GM19240 (cell line): ENCODE measurements around the gene CACNA2D3.

Experiments
- DNase-seq: peaks from one replicate; pipeline ENCODE4 v3.0.0; 2011; ENCODE audit warnings: low spot score; ENCODE audit not compliant: insufficient read length

Gene CACNA2D3

DNA sequence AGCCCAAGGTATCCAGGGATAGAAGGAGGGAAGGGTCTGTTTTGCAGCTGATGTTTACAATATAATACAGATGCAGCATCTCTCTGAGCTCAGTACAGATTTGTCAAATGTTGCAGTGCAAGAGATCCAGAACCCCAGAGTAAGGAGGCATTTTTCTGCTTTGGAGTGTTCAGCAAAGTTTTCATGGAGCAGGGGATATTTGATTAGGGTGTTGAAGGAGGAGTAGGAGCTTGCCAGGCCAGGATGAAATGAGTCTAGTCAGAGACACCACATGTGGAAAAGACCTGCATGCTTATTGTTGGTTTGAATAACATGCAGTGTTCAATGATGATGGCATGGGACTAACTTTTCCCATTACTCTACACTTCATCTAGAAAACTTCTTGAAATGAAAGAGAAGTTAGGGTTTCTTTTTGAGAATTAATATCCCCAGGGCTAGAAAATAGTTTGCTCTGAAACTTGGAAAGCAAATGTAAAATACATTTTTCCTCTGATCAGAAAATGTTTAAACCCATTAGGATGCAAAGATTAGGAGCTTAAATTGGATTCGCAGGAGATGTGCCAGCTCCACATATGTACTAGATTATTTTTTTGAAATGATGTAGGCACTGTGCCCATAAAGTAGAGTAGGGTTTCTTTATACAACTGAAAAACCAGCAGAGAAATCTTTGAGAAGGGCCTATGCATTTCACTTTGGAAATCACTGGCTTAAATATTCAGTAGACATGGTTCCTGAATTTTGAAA lies 243.8 kb downstream of the CACNA2D3 start:
- DNase-seq = no peak

DNA sequence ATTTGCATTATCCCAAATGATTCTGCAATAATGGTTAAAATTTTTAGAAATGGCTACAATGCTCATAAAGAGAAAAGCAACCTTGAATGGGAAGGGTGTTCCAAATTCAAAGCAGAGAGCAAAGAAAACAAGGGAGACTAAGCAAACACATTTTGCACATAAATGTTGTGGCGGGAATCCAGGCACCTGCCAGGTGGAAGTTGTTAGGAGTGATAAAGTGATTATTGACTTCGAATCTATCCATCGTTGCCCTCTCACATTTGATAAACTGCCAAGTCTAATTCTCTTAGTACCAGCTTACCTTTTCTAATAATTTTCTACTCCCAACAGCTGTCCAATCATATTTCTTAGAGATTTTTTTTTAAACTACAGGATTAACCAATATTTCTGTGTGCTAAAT lies 244.5 kb downstream of the CACNA2D3 start:
- DNase-seq = no peak

DNA sequence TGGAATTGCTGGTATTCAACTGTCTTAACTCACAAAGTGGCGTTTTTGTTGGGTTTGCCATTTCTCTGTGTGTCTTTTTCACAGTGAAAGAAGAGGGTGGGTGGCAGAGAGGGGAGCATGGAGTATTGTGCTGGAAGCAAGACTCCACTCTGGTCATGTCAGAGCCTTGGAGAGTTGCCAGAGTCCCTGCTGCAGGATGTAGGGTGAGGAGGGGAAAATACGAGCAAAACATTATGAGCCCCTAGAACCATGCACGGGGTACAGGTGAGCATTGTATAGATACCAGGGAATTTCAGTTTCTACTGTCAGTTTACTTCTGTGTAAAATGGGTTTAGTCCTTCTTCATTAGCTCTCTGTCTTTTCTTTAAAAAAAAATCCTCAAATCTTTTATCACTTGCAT lies 249.9 kb downstream of the CACNA2D3 start:
- DNase-seq = no peak

DNA sequence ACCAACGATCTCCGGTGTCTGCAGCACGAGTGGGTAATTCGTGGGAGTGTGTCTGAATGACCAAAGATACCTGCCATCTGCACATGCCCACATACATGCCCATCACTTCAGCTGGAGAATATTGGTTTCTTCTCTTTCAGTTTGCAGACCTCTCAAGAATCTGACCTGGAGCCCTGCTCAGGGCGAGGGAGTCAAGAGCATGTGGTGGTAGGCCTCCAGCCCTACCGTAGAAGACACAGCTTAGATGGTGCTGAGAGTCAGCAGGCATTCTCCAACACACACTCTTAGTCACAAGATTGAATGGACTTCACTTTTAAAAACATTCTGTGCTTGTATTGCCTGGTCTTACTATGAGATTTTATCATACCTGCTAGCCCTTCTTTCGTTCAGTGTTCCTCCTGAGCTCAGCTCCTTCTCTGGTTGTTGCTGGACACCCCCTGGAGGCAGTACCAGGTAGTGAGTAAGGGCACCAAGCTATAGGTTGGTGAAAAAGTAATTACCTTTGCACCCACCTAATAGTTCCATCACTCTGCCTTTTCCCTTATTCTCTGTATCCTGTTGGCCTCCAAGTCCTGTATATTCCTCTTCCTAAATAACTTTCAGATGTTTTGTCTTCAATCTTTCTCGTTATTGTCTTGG lies 252.0 kb downstream of the CACNA2D3 start:
- DNase-seq = peak; percentile 2

DNA sequence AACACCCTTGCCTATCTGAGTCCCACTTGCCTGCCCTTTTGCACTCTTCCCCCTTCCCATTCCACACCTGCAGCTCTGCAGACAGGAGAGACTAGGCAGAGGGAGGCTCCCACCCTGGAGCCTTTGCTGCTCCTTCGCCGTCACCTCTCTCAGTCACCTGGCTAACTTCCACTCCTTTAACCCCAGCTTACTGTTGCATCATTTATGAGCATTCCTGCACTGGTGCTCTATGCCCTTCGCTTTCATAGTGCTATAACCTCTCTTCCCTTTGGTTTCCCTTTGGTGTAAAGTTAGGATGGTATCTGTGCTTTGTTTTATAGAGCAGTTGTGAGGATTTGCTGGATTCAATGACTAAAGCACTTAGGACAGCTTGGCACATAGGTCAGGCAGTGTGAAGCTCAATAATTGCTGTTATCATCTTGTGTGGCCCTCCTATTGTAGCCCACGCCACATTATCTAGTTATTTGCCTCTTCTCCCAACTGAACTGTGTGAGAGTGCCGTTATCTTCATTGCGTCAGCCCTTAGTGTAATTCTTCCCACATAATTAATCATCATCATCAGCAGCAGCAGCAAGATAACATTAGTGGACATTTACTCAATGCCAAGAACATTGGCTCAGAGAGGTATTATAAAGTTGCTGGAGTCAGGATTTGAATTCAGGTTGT lies 253.9 kb downstream of the CACNA2D3 start:
- no peak for DNase-seq

DNA sequence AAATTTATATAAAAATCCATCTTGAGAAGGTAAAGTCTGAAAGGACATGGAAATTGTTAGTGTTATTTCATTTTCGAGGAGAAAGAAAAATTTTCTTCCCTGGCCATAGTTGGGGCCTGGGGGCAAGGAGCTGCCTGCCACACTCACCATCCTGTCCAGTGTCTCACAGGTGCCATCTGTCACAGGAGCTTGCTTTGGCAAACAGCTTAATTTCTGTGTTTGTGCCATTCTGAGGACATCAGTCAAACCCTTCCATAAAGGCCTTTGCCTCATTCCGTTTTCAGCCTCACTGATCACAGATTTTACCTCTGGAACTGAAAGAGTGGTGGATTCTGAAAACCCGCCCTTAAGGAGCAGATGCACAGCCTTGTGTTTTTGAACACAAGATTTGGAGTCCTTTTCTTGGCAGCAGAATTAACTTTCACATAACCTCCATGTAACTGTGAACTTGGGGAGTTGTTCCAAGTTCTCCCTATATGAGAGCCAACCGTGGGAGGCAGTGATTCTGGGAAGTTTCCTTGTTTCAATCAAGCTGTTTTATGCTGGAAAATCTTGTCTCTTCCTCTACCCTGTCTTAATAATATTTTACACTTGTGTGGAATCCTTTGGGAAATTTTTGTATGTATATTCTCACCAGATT lies 254.7 kb downstream of the CACNA2D3 start:
- no peak for DNase-seq

DNA sequence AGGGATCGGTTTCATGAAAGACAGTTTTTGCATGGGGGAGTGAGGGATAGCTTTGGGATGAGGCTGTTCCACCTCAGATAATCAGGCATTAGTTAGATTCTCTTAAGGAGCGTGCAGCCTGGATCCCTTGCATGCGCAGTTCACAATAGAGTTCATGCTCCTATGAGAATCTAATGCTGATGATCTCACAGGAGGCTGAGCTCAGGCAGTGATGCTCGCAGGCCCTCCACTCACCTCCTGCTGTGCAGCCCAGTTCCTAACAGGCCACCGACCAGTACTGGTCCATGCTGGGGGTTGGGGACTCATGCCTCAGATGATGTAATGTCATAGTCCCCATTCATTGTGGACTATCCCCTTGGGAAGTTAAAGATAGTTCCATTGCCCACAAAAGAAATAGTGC lies 255.8 kb downstream of the CACNA2D3 start:
- no peak for DNase-seq

DNA sequence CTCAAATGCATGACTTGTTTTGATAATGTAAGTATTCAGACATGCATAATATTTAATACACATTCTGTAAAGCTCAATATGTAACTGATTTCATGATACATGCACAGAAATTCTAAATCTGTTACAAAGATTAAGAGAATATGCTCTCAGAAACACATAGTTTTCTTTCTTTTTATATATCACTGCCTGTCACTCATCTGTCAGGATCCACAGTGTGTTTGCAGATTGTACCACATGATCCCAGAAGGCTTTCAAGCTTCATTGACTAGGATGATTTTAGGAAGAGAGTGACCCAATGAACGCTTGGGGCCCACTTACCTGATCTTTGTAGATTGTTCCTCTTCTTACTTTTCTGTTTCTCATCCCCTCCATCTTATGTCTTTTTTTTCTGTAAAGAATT lies 261.9 kb downstream of the CACNA2D3 start:
- DNase-seq = no peak

DNA sequence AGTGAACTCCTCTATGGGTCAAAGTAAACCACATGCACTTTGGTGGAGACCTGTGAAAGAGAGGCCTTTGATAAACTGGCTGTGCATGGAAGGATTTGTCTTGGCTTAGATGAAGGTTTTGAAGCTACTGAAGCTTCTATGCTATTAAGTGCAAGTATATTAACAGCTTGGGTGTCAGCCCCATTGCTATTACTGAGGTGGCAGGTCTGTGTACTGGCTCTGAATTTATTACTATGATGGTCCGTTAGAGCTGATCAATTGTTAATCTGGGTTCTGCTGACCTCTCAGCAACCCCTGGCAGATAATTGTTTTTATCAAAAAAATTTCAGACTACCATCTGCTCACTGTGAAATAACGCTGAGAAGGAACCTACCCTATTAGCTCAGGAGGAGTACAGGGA lies 268.2 kb downstream of the CACNA2D3 start:
- no peak for DNase-seq

DNA sequence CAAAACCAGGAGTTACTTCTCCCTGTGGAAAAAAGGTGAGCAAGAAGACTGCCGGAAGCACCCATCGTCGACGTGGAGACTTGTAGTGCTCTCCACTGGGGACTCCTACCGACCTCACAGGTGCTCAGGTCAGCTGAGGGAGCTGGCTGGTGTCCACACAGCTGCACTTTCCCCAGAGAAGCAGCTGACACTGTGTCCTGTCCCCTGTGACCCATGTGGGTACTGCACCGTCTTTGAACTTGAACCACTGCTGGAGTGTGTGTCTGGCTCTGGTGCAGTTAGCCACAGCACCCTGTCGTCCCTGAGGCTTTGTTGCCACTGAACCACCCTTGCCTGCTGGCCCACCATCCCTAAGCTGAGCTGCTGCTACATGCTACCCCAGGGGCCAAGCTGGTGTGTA lies 270.8 kb downstream of the CACNA2D3 start:
- no peak for DNase-seq

DNA sequence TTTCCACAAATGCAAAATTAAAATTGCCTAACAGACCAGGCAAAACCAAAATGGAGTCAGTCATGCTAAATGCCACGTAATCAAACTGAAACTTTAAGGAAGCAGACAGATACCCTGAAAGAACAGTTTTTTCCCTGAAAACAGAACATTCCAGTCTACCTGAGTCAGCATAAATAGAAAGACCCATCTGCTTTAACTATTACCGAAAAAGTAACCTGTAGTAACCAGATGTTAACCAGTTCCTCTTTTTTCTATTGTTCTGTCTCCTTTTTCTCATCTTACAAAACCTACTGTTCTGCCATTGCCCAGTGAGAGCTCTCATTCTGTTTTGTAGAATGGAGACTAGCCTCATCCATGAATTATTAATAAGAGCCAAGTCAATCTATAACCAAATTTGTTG lies 286.0 kb downstream of the CACNA2D3 start:
- DNase-seq = no peak

DNA sequence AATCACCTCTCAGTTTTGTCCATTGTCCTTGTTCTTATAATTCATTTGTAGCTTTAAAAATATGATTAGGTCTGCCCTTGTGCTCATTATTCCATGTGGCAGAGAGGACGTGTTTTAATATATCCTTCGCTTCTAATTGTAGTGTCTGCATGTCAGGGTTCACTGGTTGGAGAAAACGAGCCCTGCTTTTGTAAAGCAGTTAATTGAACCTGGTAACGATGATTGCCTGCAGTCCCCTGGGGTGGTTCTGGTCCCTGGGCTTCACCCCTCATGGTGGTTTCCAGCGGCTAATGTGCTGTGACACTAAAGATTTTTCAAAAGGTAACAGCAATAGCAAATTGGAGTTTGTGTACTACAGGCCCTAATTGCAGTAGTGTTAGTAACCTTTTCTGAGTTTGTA lies 299.6 kb downstream of the CACNA2D3 start:
- DNase-seq = no peak

DNA sequence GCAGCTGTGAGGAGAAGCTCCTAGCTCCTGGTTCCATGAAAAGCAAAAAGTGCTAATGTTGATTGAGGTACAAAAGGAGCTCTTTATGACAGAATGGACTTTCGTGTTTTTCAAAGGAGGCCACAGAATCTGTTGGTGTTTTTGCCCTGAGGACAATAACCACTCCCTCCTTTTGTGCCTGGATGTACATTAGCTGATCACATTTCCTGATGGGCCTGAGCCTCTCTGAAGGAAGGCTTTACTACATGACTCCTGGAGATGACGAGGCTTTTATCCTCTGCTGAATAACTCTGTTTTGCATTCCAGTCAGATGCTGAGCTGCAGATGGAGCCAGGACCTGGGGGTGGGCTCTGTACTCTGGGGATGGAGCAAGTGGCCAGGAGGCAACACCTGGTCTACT lies 301.9 kb downstream of the CACNA2D3 start:
- no peak for DNase-seq

DNA sequence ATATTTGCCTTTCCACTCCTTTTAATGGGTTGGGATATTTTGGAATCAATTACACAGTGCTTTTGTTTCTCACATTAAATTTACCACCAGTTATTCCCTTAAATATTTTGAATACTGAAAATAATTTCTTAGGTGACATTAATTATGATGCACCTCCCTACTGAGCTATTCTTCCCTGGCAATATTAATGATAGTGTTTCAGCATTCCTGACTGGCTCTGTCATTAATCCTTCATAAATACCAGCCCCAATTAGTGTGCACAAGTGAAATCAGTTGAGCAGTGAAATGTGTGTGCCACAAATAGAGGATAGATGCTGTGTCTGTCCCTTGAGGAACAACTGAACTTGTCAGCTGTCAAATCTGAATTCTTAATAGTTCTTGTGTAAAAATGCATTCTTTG lies 304.0 kb downstream of the CACNA2D3 start:
- DNase-seq = no peak

DNA sequence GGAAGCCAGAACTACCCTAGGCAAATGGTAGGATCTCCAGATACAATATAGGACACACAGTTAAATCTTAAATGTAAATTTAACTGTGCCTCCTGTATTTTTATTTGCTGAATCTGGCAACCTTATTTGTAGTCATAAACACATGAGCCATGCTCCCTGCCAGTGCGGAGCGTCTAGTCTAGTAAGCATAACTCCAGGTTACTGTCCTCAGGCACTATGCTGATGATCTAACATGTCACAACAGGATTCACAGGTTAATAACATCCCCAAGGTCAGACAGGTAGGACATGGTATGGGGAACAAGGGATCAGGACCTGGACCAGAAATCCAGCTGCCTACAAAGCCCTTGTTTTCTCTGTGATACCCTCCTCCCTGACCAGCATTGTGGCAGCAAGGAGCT lies 305.1 kb downstream of the CACNA2D3 start:
- DNase-seq = no peak

DNA sequence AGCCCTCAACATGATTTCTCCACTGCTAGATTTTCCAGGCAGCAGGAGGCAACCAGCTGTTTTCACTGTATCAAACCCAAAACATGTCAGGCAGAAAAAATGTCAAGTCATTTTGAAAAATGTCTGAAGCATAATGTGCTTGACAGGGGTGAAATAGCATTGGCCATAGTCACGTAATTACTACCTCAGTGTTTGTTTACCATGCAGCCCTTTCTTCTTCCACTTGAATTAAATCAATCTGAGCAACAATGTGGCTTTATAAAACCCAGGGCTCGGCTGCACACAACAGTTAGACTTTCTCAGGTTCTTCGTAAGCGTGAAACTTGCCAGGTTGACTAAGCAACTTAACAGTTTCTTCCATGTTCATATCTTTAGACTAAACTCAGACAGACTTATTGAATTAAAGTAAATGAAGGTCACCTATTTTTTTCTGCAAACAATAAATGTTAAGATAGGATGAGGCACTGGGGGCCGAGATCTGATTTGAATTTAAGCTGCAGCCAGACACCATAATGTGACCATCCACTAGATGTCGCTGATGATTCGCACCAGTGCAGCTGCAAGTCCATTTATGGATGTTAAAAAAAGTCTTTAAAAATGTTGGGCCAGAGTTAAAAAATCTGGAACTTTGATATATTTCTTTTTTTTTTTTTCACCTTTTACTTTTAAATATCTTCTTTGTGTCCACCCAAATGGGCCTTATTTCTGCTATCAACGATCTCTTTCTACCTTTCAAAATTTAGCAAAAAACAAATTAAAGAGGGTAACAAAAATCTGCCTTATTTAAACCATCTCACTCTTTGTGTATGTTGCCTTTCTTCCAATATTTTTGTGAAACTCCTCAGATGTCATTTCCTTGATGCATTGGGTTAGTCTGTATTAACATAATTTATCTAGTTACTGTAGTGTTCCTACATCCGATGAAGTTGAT lies 305.9 kb downstream of the CACNA2D3 start:
- DNase-seq = peak; percentile 45

DNA sequence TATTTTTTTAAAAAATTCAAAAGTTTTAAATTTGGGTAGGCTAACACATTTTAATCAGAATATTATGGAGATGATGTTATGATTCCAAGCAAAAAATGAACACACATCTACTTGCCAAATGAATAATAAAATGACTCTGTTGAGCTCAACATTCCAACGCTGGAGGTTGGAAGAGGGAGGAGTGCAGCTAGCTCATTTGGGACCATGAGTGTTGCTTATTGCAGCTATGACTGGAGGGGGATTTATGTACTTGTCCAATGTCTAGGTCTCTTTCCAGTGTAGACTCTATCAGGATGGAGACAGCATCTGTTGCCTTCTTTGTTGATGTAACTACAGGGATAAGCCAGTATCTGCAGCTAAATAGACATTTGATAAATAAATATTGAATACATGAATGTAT lies 310.6 kb downstream of the CACNA2D3 start:
- no peak for DNase-seq

DNA sequence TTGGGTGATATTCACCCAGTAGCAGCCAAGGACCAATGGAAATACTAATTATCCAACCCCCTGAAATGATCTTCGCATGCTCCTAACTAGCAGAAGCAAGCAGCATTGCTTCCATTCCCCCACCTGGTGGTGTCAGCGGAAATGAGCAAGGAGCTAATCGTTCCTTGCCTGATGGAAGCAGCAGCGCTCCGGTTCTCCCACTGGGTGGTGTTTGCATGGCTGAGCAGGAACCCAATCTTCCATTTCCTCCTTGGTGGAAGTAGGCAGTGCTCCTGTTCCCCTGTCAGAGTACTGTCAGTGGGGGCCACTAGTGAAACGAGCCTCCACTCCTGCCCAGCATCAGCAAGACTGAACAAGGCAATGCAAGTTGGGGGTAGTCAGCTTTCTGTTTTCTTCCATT lies 311.5 kb downstream of the CACNA2D3 start:
- DNase-seq = no peak

DNA sequence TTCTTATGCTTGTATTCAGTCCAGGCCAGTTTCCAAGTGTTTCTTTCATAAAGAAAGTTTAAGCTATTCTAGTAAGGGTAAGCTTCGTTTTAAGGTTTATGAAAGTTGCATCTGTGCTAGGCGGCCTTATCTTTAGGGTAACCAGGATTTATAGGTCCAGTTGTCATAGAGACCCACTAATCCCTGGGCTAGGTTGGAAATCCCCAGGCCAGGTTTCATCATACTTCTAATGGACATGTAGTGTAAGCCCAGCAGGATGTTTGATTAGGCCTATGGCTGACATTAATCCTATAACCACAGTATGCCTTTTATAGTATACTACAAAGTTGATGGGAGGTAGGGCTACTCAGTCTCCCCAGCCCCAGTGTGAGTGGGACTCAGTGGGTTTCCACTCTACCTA lies 312.4 kb downstream of the CACNA2D3 start:
- no peak for DNase-seq

DNA sequence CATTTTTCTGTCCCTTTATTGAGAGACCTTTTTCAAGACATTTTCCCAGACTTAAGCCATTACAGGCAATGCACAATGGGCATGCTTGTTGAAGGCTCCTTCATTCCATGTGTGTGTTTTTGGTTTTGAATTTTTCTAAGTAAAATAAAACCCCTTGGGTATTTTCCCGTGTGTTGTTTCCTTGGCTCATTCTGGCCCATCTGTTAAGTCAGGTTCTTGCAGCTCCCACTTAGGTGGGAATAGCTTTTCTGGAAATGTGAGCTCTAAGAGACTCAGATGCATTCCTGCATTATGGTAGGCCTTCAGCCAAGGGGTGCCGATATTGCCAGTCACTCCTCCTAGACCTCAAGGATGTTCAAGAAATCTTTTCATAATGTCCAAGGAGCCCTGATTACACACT lies 314.9 kb downstream of the CACNA2D3 start:
- no peak for DNase-seq

DNA sequence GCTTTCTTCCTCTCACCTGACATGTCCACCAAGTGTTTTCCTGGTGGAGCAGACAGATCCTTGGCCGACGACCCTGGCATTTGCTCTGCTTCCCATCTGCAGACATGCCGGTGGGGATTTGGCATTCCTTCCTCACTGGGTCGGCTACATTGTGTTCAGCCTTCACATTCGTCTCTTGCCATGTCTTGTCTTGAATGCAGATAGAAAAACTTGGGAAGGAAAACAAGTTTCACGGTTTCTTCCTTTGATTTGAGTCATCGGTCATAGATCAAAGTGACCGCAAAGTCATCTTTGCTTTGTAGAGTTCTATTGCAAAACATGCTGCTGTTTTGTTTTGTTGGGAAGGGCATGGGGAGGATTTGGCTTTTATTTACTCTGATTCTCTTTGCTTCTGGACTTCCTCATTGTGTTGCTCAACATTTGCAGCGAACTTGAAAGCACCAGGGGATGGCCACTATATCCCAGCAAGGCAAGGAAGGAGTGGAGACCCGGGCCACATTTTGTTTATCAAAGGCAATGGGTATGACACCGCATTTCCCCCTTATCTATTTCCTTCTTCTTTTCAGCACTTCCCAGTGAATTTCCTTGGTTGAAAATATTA lies 321.3 kb downstream of the CACNA2D3 start:
- DNase-seq = no peak
